SU-DHL-6 (cell line): Measurements from ENCODE around the gene AQP6.

Experiments
- H2AFZ ChIP-seq: fragments of 200-600 bp; sonication (generic); 2 replicates; pipeline ENCODE4 v1.6.1; 2014; ENCODE audit warnings: low read depth, mild to moderate bottlenecking, moderate library complexity, mixed read lengths, antibody characterized with exemption, low read length; ENCODE audit not compliant: severe bottlenecking
- H3F3A ChIP-seq: fragments of 200-600 bp; shearing (Covaris generic); 2 replicates; pipeline ENCODE4 v1.6.0; 2016; ENCODE audit warnings: antibody characterized with exemption, mild to moderate bottlenecking; ENCODE audit not compliant: insufficient read depth
- H3K27ac ChIP-seq: fragments of 200-600 bp; sonication (generic); 2 replicates; pipeline ENCODE4 v1.5.1; 2016; ENCODE audit warnings: low read depth, mild to moderate bottlenecking, low read length, moderate library complexity, mixed read lengths
- H3K27me3 ChIP-seq: fragments of 200-600 bp; sonication (generic), shearing (Covaris generic); 2 replicates; pipeline ENCODE4 v1.6.0; 2014; ENCODE audit warnings: mild to moderate bottlenecking, low read length
- H3K36me3 ChIP-seq: fragments of 200-600 bp; sonication (generic); 2 replicates; pipeline ENCODE4 v1.6.1; 2014; ENCODE audit warnings: mild to moderate bottlenecking, low read length, mixed read lengths
- H3K4me2 ChIP-seq: fragments of 300-600, 200-600 bp; shearing (Covaris generic), sonication (generic); 2 replicates; pipeline ENCODE4 v1.6.0; 2014; ENCODE audit warnings: low read length, low read depth, mild to moderate bottlenecking; ENCODE audit not compliant: poor library complexity, severe bottlenecking
- H3K4me3 ChIP-seq: fragments of 200-600 bp; sonication (generic); 2 replicates; pipeline ENCODE4 v1.5.1; 2014; ENCODE audit warnings: antibody characterized with exemption, low read length, mild to moderate bottlenecking, mixed read lengths; ENCODE audit not compliant: insufficient read depth, poor library complexity, severe bottlenecking
- H3K79me2 ChIP-seq: fragments of 200-600 bp; sonication (generic); 2 replicates; pipeline ENCODE4 v1.6.1; 2014; ENCODE audit warnings: mild to moderate bottlenecking, low read length, moderate library complexity; ENCODE audit not compliant: insufficient read depth
- H3K9ac ChIP-seq: fragments of 200-600 bp; sonication (generic); 2 replicates; pipeline ENCODE4 v1.7.0; 2014; ENCODE audit warnings: mild to moderate bottlenecking, low read length
- H3K9me2 ChIP-seq: fragments of 200-600 bp; sonication (generic); replicated peaks from 2 replicates; pipeline ENCODE4 v1.6.1; 2014; ENCODE audit warnings: low read length; ENCODE audit not compliant: insufficient read depth
- H3K9me3 ChIP-seq: fragments of 200-600 bp; sonication (generic); 2 replicates; pipeline ENCODE4 v1.6.1; 2014; ENCODE audit warnings: low read length, mixed read lengths; ENCODE audit not compliant: insufficient read depth
- H4K20me1 ChIP-seq: fragments of 200-600 bp; sonication (generic); 2 replicates; pipeline ENCODE4 v1.6.1; 2014; ENCODE audit warnings: low read depth, mild to moderate bottlenecking, antibody characterized with exemption, low read length, moderate library complexity, mixed read lengths
- EZH2phosphoT487 ChIP-seq: fragments of 200-600 bp; sonication (generic), shearing (Covaris generic); conservative IDR thresholded peaks from 2 replicates; pipeline ENCODE4 v1.6.1; 2018; ENCODE audit warnings: mild to moderate bottlenecking, antibody characterized with exemption, low read length, moderate library complexity, mixed read lengths
- TF ChIP-seq, protein P1 (sequence below): fragments of 200-600 bp; sonication (generic); IDR thresholded peaks from one replicate; pipeline ENCODE4 v1.5.1; 2017; ENCODE audit warnings: antibody characterized with exemption, mild to moderate bottlenecking, low read length, moderate library complexity; ENCODE audit not compliant: insufficient read depth, poor library complexity, severe bottlenecking

Gene AQP6

GRCh38 chr12:49924628-49925246 lies 48.0 kb upstream of the AQP6 start:
- no peaks in the 10 kb centered on the region for H3K9me2 ChIP-seq

DNA sequence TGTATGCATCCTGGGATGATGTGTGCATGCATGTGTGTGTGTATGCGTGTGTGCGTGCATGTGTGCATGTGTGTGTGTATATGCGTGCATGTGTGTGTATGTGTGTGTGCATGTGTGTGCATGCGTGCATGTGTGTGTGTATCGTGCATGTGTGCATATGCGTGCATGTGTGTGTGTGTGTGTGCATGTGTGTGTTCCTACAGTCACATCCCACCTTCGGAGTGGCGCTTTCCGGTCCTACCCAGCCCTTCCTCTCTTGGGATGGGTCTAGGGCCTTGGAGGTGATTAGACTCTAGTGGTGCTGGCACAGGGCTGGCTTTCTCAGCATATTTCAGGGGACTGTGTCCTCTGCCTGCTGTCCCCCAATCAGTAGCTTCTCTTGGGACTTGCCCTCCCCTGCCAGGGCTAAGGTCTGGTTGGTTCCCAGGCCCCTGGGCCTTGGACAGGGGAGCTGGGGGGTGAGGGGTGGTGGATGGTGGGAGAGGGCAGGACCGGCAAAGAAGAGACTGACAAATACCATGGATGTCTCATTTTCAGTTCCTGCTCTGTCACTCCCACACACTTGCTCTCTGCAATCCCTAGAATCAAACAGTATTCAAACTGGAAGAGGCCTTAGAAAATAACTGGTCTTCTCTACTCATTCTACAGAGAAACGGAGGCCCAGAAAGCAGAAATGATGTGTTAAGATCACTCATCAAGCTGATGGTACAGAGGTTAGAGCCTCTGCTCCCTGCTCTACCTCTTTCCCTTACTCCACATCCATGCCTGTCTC lies 47.1 kb upstream of the AQP6 start:
- no peak for TF ChIP-seq EZH2phosphoT487
- TF ChIP-seq, protein P1, sequence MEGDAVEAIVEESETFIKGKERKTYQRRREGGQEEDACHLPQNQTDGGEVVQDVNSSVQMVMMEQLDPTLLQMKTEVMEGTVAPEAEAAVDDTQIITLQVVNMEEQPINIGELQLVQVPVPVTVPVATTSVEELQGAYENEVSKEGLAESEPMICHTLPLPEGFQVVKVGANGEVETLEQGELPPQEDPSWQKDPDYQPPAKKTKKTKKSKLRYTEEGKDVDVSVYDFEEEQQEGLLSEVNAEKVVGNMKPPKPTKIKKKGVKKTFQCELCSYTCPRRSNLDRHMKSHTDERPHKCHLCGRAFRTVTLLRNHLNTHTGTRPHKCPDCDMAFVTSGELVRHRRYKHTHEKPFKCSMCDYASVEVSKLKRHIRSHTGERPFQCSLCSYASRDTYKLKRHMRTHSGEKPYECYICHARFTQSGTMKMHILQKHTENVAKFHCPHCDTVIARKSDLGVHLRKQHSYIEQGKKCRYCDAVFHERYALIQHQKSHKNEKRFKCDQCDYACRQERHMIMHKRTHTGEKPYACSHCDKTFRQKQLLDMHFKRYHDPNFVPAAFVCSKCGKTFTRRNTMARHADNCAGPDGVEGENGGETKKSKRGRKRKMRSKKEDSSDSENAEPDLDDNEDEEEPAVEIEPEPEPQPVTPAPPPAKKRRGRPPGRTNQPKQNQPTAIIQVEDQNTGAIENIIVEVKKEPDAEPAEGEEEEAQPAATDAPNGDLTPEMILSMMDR = no peak
- H3K4me2 ChIP-seq = no peak overlapping the region
- no peaks in the 10 kb centered on the region for H3K9me2 ChIP-seq
- H4K20me1 ChIP-seq = no peaks in the 10 kb centered on the region
- no peaks in the 10 kb centered on the region for H3F3A ChIP-seq
- H3K9me3 ChIP-seq = no peaks in the 10 kb centered on the region
- H3K27ac ChIP-seq = no peak overlapping the region
- H3K36me3 ChIP-seq = no peaks in the 10 kb centered on the region
- H3K27me3 ChIP-seq = no peaks in the 10 kb centered on the region
- H3K4me3 ChIP-seq = no peak overlapping the region
- no peak overlapping the region for H3K9ac ChIP-seq
- H3K79me2 ChIP-seq = no peaks in the 10 kb centered on the region
- no peak overlapping the region for H2AFZ ChIP-seq

More at GRCh38 chr12:49924628-49925246, 48.0 kb upstream of the AQP6 start:
- H2AFZ ChIP-seq = no peak overlapping the region
- H3K27ac ChIP-seq = no peak overlapping the region
- H3K27me3 ChIP-seq = no peaks in the 10 kb centered on the region
- no peak overlapping the region for H3K9ac ChIP-seq
- H3K36me3 ChIP-seq = no peaks in the 10 kb centered on the region
- H3K79me2 ChIP-seq = no peaks in the 10 kb centered on the region
- no peaks in the 10 kb centered on the region for H3K9me3 ChIP-seq
- no peak overlapping the region for H3K4me2 ChIP-seq
- no peak overlapping the region for H3K4me3 ChIP-seq
- TF ChIP-seq EZH2phosphoT487 = no peak
- TF ChIP-seq, protein P1 = no peak
- no peaks in the 10 kb centered on the region for H4K20me1 ChIP-seq
- no peaks in the 10 kb centered on the region for H3F3A ChIP-seq

DNA sequence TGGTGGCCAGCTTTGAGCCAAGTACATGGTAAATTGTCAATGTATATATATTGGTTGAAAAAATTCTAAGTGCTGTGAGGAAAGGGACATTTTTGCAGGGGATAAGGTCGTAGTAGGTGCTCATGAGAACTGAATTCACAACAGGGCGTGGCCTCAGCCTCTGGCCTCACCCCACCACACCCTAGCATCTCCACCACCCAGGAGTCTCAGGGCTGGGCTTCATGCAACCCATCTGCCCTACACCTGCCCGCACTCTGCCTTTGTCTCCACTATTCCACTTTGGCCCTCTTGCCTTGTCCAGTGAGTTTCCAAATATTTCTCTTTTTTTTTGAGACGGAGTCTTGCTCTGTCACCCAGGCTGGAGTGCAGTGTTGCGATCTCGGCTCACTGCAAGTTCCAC lies 44.3 kb upstream of the AQP6 start:
- Histone ChIP-seq H3F3A (no peaks in the 10 kb centered on the region), H2AFZ (no peak overlapping the region), H3K4me2 (no peak overlapping the region), H3K9ac (no peak overlapping the region), H3K9me3 (no peaks in the 10 kb centered on the region), H3K9me2 (no peaks in the 10 kb centered on the region), H3K79me2 (no peaks in the 10 kb centered on the region), H3K4me3 (no peak overlapping the region), H3K27me3 (no peaks in the 10 kb centered on the region), H3K36me3 (no peaks in the 10 kb centered on the region), H4K20me1 (no peaks in the 10 kb centered on the region), H3K27ac (no peak overlapping the region)
- TF ChIP-seq EZH2phosphoT487 = no peak
- TF ChIP-seq, protein P1 = no peak
